CD14-positive monocyte (primary cell): ENCODE data around the gene GALNT10. TPM values are rescaled to one million over a fixed set of nuclear protein-coding genes. Genes with fewer than 3 reads are reported as not detected.

Experiments
- DNase-seq, 3 donors: peaks; one replicate each; pipeline ENCODE4 v3.0.0-alpha.2; 2011 to 2022
- H2AFZ ChIP-seq: 2 replicates; pipeline ENCODE4 v1.6.0; 2012; ENCODE audit warnings: mild to moderate bottlenecking, low read depth, low read length, inconsistent platforms; ENCODE audit not compliant: insufficient read depth, poor library complexity, severe bottlenecking
- H3K27ac ChIP-seq, 2 donors: 1 replicate in 1 of 2; 2 replicates in 1 of 2; pipeline ENCODE4 v1.5.1; 2012 to 2013; ENCODE audit warnings: low read length in 2 of 2, control low read depth in 1 of 2, inconsistent platforms in 1 of 2, low read depth in 1 of 2, mild to moderate bottlenecking in 1 of 2
- H3K27me3 ChIP-seq, 2 donors: one replicate each; pipeline versions ENCODE4 v1.6.0 to v1.6.1; 2011 to 2013; ENCODE audit warnings: low read length in 2 of 2; ENCODE audit not compliant: control insufficient read depth in 2 of 2, insufficient read depth in 2 of 2
- H3K36me3 ChIP-seq, 2 donors: replicated peaks in 1 of 2; 1 replicate in 1 of 2; 2 replicates in 1 of 2; pipeline versions ENCODE4 v1.5.1 to v1.6.1; 2012 to 2013; ENCODE audit warnings: low read length in 2 of 2, control low read depth in 1 of 2, inconsistent platforms in 1 of 2, mild to moderate bottlenecking in 1 of 2; ENCODE audit not compliant: insufficient read depth in 2 of 2, control insufficient read depth in 1 of 2
- H3K4me1 ChIP-seq, 2 donors: 1 replicate in 1 of 2; 2 replicates in 1 of 2; pipeline versions ENCODE4 v1.5.1 to v1.6.1; 2012 to 2013; ENCODE audit warnings: low read length in 2 of 2, control low read depth in 1 of 2, inconsistent platforms in 1 of 2, mild to moderate bottlenecking in 1 of 2, moderate library complexity in 1 of 2; ENCODE audit not compliant: insufficient read depth in 2 of 2, control insufficient read depth in 1 of 2
- H3K4me2 ChIP-seq: replicated peaks from 2 replicates; pipeline ENCODE3; 2012; ENCODE audit warnings: low read length, moderate library complexity, mild to moderate bottlenecking; ENCODE audit not compliant: poor library complexity, severe bottlenecking; ENCODE audit errors: extremely low read depth
- H3K4me3 ChIP-seq, 3 experiments: fragments of 200-600 bp in 1 of 3; sonication (generic) in 1 of 3; replicated peaks in 1 of 3; 1 replicate in 2 of 3; 2 replicates in 1 of 3; pipeline ENCODE4 v1.5.1; 2011 to 2013; ENCODE audit warnings: low read length in 3 of 3, mild to moderate bottlenecking in 3 of 3, control low read depth in 2 of 3, low read depth in 2 of 3, inconsistent platforms in 1 of 3, moderate library complexity in 1 of 3
- H3K79me2 ChIP-seq: 2 replicates; pipeline ENCODE4 v1.6.0; 2012; ENCODE audit warnings: mild to moderate bottlenecking, control low read depth, inconsistent platforms, low read length, moderate library complexity; ENCODE audit not compliant: insufficient read depth
- H3K9ac ChIP-seq: 2 replicates; pipeline ENCODE4 v1.6.0; 2017; ENCODE audit warnings: low read length, mild to moderate bottlenecking; ENCODE audit not compliant: insufficient read depth, poor library complexity, severe bottlenecking
- H3K9me3 ChIP-seq, 2 donors: replicated peaks in 1 of 2; 1 replicate in 1 of 2; 2 replicates in 1 of 2; pipeline versions ENCODE4 v1.5.1 to v1.6.1; 2012 to 2013; ENCODE audit warnings: low read length in 2 of 2, control low read depth in 1 of 2; ENCODE audit not compliant: control insufficient read depth in 1 of 2, insufficient read depth in 1 of 2
- H4K20me1 ChIP-seq: 2 replicates; pipeline ENCODE4 v1.6.0; 2012; ENCODE audit warnings: mild to moderate bottlenecking, low read length, control low read depth, moderate library complexity; ENCODE audit not compliant: insufficient read depth
- H3K27ac Mint-ChIP-seq, 7 donors: one replicate each; pipeline ENCODE4 v1.8.0; 2020; ENCODE audit warnings: mild to moderate bottlenecking in 7 of 7, mixed read lengths in 7 of 7, moderate library complexity in 6 of 7, inconsistent platforms in 2 of 7
- H3K27me3 Mint-ChIP-seq, 3 donors: one replicate each; pipeline ENCODE4 v1.8.0; 2021 to 2022; ENCODE audit warnings: low read depth in 3 of 3, mild to moderate bottlenecking in 3 of 3, mixed read lengths in 3 of 3, moderate library complexity in 3 of 3, inconsistent platforms in 1 of 3
- H3K36me3 Mint-ChIP-seq, 2 donors: one replicate each; pipeline ENCODE4 v1.8.0; 2020; ENCODE audit warnings: mixed read lengths in 2 of 2, inconsistent platforms in 1 of 2, mild to moderate bottlenecking in 1 of 2
- H3K4me1 Mint-ChIP-seq: one replicate; pipeline ENCODE4 v1.8.0; 2020; ENCODE audit warnings: mild to moderate bottlenecking, mixed read lengths
- H3K4me3 Mint-ChIP-seq, 2 donors: one replicate each; pipeline ENCODE4 v1.8.0; 2020; ENCODE audit warnings: mild to moderate bottlenecking in 2 of 2, mixed read lengths in 2 of 2, moderate library complexity in 1 of 2
- H3K9me3 Mint-ChIP-seq, 7 donors: one replicate each; pipeline ENCODE4 v1.8.0; 2020 to 2022; ENCODE audit warnings: mixed read lengths in 7 of 7, mild to moderate bottlenecking in 6 of 7, moderate library complexity in 6 of 7, inconsistent platforms in 2 of 7
- CTCF ChIP-seq: fragments of 200-600 bp; IDR thresholded peaks from one replicate; pipeline ENCODE4 v1.8.0; 2022; ENCODE audit warnings: antibody characterized with exemption, mild to moderate bottlenecking
- WGBS: methylation state at CpG from one replicate; pipeline ENCODE4 v1.1.5; 2013; ENCODE audit warnings: missing lambda C conversion rate; ENCODE audit not compliant: insufficient coverage; 5-methylcytosine and 5-hydroxymethylcytosine counted together
- intact Hi-C, 2 donors: fragments of 100-400 bp; cut with micrococcal nuclease; formaldehyde crosslinking; loops; one replicate each; pipeline versions ENCODE4 v1.15.0 to v1.15.1; 2023
- polyA plus RNA-seq, 3 donors: library from polyadenylated mRNA; depleted of rRNA in 1 of 3; unstranded in 2 of 3; stranded (reverse) in 1 of 3; fragments of 300-500 nt in 2 of 3; fragments of >200 nt in 1 of 3; fragmentation: Illumina TruSeq in 2 of 3; gene quantifications; 1 replicate in 2 of 3; 2 replicates in 1 of 3; pipeline ENCODE4 v1.2.3, GENCODE V29; 2012 to 2021

The GALNT10 gene
- polyA plus RNA-seq, 3 donors = 6.2 to 11.6 (median 7.3) TPM

DNA sequence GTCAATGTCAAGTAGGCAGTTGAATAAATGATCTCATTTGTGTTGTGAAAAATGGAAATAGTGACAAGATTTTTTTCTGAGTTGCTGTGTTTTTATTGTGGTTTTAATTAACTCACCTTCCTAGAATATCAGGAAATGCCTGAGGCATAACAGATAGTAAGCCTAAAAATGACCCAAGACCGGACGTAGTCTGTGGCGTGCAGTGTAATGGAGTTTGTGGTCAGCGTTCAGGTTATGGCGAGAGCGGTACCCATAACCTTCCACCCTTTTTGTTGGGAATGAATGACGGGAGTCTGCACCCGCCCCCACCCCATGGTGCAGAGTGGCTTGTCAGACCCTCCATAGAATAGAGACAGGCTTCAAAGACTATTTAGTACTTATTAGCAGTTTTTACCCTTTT lies 119.3 kb downstream of the GALNT10 start:
- Histone ChIP-seq H3K4me3 (no peak overlapping the region), H3K36me3 (no peaks in the 10 kb centered on the region), H3K4me2 (no peak overlapping the region), H3K9me3 (peaks cover 0 to 4% of the 10 kb centered on the region in 2 donors), H4K20me1 (no peaks in the 10 kb centered on the region), H3K9ac (no peak overlapping the region), H2AFZ (no peak overlapping the region), H3K79me2 (no peaks in the 10 kb centered on the region), H3K27ac (no peak overlapping the region), H3K27me3 (no peaks in the 10 kb centered on the region), H3K4me1 (peaks cover 5 to 12% of the 10 kb centered on the region in 2 donors)
- 30% methylated on average over 2 of the region's 8 CpGs for WGBS
- H3K27me3 Mint-ChIP-seq = no peaks in the 10 kb centered on the region
- peaks cover under 1 to 11% (median 4%) of the 10 kb centered on the region in 7 donors for H3K9me3 Mint-ChIP-seq
- peaks cover 2 to 8% of the 10 kb centered on the region in 2 donors for H3K36me3 Mint-ChIP-seq
- DNase-seq = no peak
- intact Hi-C loops = no loop called here
- no peak for TF ChIP-seq CTCF
- H3K4me1 Mint-ChIP-seq = peaks cover 20% of the 10 kb centered on the region
- H3K27ac Mint-ChIP-seq = no peak overlapping the region
- H3K4me3 Mint-ChIP-seq = no peak overlapping the region

DNA sequence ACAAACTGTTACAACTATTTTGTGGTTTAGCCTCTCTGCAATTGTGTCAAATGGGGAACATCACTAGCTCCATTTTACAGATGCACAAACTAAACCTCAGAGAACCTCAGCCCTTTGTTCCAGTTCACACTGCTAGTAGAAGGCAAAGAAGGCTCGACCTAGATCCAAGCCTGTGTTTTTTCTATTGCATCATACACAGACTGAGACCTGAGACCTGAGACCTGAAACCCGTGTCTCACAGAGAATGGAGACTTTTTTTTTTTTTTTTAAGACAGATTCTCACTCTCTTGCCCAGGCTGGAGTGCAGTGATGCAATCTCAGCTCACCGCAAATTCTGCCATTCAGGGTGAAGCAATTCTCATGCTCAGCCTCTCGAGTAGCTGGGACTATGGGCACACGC lies 120.8 kb downstream of the GALNT10 start:
- Histone ChIP-seq H4K20me1 (no peaks in the 10 kb centered on the region), H3K36me3 (no peaks in the 10 kb centered on the region), H3K4me3 (no peak overlapping the region), H3K9me3 (no peaks in the 10 kb centered on the region), H3K4me1 (peaks cover 5 to 12% of the 10 kb centered on the region in 2 donors), H3K79me2 (no peaks in the 10 kb centered on the region), H3K4me2 (peak overlapping the region; percentile 10), H2AFZ (no peak overlapping the region), H3K27me3 (no peaks in the 10 kb centered on the region), H3K9ac (no peak overlapping the region), H3K27ac (no peak overlapping the region)
- H3K4me3 Mint-ChIP-seq = peak overlapping the region in 1 of 2 donors; percentile 8
- peak overlapping the region in 1 of 7 donors; percentile 28 for H3K27ac Mint-ChIP-seq
- peak; percentile 9 to 24 (median 21) for DNase-seq
- peaks cover 0 to 3% (median 0%) of the 10 kb centered on the region in 7 donors for H3K9me3 Mint-ChIP-seq
- 60% methylated on average over 1 of the region's 5 CpGs for WGBS
- peaks cover 19% of the 10 kb centered on the region for H3K4me1 Mint-ChIP-seq
- TF ChIP-seq CTCF = no peak
- intact Hi-C loops = no loop called here
- H3K36me3 Mint-ChIP-seq = peaks cover 0 to 5% of the 10 kb centered on the region in 2 donors
- H3K27me3 Mint-ChIP-seq = no peaks in the 10 kb centered on the region
